ENCODE results near the gene GALNT9. TPM values are rescaled to one million over a fixed set of nuclear protein-coding genes. Genes with fewer than 3 reads are reported as not detected.
"Not testable (repeated sequence)": the region's sequence is repeated elsewhere in the genome, so short reads cannot be mapped to it uniquely, and the experiment has no call there.

The GALNT9 gene
- polyA plus RNA-seq, 1 experiment = not detected

DNA sequence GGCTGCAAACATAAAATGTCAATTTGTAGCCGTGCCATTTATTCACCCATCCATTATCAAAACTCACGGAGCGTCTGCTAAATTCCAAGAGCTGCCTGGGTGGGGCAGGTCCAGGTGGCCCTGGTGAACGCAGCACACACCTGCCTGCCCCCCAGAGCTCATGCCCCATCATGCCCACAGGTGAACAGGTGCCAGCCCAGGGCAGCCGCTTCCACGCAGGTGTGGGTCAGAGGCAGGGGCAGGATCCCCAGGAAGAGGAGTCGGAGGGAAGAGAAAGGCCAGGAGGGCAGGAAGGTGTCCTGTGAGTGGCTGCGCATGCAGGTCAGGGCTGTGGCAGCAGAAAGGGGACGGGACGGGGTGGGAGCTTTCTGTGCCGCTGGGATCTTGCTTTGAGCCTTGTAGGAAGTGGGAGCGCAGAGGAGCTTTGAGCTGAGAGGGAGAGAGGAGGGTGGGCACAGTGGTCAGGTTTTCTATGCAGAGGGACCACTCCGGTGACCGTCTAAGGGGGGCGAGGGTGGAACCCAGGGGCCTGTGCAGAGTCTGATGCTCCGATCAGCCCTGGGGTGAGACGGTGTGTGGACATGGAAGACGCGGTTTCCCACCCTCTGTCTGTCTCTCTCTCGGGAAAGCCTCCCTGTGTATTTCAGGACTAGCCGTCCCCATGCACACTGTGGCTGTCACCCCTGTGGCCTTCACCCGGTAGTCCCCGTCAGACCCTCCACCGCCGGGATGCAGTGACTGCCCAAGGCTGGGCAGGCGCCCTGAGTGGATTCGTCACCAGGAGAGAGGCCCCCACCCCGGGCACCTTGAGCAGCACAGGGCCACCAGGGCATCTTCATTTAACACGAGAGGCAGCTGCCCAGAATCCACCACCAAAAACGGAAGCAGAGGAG is 26.7 kb downstream of the GALNT9 start:
- no peak for DNase-seq (ENCODE audit: low read depth)
- no peaks in the 10 kb centered on the region for H3K36me3 ChIP-seq (ENCODE audit: control insufficient read depth, insufficient read depth, low read length)
- TF ChIP-seq, protein P1, sequence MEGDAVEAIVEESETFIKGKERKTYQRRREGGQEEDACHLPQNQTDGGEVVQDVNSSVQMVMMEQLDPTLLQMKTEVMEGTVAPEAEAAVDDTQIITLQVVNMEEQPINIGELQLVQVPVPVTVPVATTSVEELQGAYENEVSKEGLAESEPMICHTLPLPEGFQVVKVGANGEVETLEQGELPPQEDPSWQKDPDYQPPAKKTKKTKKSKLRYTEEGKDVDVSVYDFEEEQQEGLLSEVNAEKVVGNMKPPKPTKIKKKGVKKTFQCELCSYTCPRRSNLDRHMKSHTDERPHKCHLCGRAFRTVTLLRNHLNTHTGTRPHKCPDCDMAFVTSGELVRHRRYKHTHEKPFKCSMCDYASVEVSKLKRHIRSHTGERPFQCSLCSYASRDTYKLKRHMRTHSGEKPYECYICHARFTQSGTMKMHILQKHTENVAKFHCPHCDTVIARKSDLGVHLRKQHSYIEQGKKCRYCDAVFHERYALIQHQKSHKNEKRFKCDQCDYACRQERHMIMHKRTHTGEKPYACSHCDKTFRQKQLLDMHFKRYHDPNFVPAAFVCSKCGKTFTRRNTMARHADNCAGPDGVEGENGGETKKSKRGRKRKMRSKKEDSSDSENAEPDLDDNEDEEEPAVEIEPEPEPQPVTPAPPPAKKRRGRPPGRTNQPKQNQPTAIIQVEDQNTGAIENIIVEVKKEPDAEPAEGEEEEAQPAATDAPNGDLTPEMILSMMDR (IDR thresholded peaks at IDR 0.05; ENCODE audit: insufficient read depth, low read depth, low read length) = no peak
- H3K4me3 ChIP-seq (ENCODE audit: low read depth, low read length) = no peak overlapping the region
- POLR2A ChIA-PET = no interaction called here
- CTCF ChIA-PET = no interaction called here
- H3K27me3 ChIP-seq (ENCODE audit: control insufficient read depth, insufficient read depth, low read length) = no peaks in the 10 kb centered on the region

DNA sequence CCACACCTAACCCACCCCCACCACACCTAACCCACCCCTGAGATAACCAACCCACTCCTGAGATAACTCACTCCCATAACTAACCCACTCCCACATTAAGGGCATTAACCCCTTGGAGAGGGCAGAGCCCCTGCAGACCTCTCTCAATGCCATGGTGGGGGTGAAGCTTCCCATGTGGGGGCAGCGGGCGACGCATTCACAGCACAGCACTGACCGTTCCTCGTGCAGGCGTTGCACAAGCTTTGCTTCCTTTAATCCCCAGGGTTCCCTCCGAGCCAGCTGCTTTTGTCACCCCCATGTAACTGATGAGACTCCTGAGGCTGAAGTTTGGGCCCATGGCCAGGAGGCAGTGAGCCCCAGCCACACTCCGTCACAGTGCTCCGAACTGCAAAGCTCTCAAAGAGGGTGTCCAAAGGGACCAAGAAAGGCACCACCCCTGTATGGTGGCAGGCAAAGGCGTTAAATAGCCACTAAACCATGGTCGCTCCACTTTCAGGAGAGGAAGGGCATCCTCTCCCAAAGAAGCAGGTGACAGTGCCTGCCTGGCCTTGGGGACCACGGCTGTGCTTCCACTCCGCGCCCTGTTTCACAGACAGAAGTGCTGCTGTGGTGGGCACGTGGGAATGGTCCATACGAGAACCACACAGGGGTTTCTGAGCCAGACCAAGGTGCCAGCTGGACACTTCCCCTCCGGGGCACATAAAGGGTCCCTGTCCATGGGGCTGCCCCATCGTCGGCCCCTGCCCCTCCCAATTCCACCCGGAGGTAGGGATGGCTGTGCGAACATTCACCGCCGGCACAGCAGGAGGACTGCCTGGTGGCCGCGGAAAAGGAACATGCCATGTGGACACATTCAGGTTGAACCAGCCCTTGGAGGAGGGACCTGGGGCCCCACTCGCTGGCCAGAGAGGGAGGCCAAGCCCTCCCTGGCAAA is 28.3 kb downstream of the GALNT9 start:
- H3K4me3 ChIP-seq (ENCODE audit: low read depth, low read length) = no peak overlapping the region
- TF ChIP-seq, protein P1 (IDR thresholded peaks at IDR 0.05; ENCODE audit: insufficient read depth, low read depth, low read length) = no peak
- POLR2A ChIA-PET = no interaction called here
- no peak for DNase-seq (ENCODE audit: low read depth)
- no peaks in the 10 kb centered on the region for H3K36me3 ChIP-seq (ENCODE audit: control insufficient read depth, insufficient read depth, low read length)
- H3K27me3 ChIP-seq (ENCODE audit: control insufficient read depth, insufficient read depth, low read length) = no peaks in the 10 kb centered on the region
- CTCF ChIA-PET = no interaction called here

DNA sequence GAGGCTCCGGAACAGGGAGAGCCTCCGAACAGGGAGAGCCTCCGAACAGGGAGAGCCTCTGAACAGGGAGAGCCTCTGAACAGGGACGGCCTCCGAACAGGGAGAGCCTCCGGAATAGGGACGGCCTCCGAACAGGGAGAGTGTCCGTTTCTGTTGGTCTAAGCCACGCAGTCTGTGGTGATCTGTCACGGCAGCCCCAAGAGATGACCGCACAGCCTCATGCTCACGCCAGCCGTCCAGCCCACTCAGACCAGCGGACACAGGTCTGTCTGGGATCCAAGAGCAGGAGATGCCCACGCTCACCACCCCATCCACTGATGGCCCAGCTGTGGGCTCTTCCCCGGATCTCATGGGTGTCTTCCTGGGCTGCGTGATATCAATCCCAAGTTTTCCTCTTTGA is 33.3 kb downstream of the GALNT9 start:
- no peak for DNase-seq (ENCODE audit: low read depth)
- CTCF ChIA-PET = interaction anchor here (1.1 kb wide), 1 partner anchor 26 kb away, joined by 3 read pairs; no protein-coding TSS in a partner anchor
- no peaks in the 10 kb centered on the region for H3K36me3 ChIP-seq (ENCODE audit: control insufficient read depth, insufficient read depth, low read length)
- H3K4me3 ChIP-seq (ENCODE audit: low read depth, low read length) = no peak overlapping the region
- POLR2A ChIA-PET = no interaction called here
- TF ChIP-seq, protein P1 (IDR thresholded peaks at IDR 0.05; ENCODE audit: insufficient read depth, low read depth, low read length) = no peak
- H3K27me3 ChIP-seq (ENCODE audit: control insufficient read depth, insufficient read depth, low read length) = no peaks in the 10 kb centered on the region

DNA sequence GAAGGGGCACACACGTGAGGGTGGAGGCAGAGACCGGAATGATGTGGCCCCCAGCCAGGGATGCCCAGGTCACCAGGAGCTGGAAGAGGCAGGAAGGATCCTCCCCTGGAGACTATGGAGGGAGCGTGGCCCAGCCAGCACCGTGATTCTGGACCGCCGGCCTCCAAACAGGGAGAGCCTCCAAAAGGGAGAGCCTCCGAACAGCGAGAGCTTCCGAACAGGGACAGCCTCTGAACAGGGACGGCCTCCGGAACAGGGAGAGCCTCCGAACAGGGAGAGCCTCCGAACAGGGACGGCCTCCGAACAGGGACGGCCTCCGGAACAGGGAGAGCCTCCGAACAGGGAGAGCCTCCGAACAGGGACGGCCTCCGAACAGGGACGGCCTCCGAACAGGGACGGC is 33.8 kb downstream of the GALNT9 start:
- DNase-seq (ENCODE audit: low read depth); POLR2A ChIA-PET; H3K27me3 ChIP-seq (ENCODE audit: control insufficient read depth, insufficient read depth, low read length); H3K36me3 ChIP-seq (ENCODE audit: control insufficient read depth, insufficient read depth, low read length); H3K4me3 ChIP-seq (ENCODE audit: low read depth, low read length): not testable (repeated sequence)
- CTCF ChIA-PET = interaction anchor here (1.1 kb wide), 1 partner anchor 26 kb away, joined by 3 read pairs; no protein-coding TSS in a partner anchor

DNA sequence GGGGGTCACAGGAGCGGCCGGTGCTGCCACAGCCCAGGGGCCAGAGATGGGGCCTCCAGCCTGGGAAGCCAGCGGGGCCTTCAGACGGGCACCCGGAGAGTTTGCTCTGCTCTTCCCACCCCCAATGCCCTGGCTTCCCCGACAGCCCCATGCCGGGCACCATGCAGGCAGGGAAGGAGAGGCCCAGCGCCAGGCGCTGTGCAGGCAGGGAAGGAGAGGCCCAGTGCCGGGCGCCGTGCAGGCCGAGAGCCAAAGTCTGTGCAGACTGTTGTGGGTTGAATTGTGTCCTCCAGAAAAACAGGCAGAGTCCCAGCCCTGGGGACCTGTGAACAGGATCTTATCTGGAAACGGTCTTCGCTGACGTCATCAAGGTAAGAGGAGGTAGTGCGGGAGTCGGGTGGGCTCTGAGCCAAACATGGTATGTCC is 34.3 kb downstream of the GALNT9 start:
- CTCF ChIA-PET = interaction anchor here (1.1 kb wide), 1 partner anchor 25 kb away, joined by 3 read pairs; no protein-coding TSS in a partner anchor
- no peak for DNase-seq (ENCODE audit: low read depth)
- Histone ChIP-seq H3K27me3 (ENCODE audit: control insufficient read depth, insufficient read depth, low read length) (no peaks in the 10 kb centered on the region), H3K4me3 (ENCODE audit: low read depth, low read length) (no peak overlapping the region), H3K36me3 (ENCODE audit: control insufficient read depth, insufficient read depth, low read length) (no peaks in the 10 kb centered on the region)
- POLR2A ChIA-PET = no interaction called here
- TF ChIP-seq, protein P1 (IDR thresholded peaks at IDR 0.05; ENCODE audit: insufficient read depth, low read depth, low read length) = no peak

All from BJ (cell line).